HepG2 (cell line): ENCODE data around the gene WDR43. TPM values are rescaled to one million over a fixed set of nuclear protein-coding genes. Genes with fewer than 3 reads are reported as not detected.

Experiments
- ATAC-seq: fragments of 200-7000 bp; cut with Tn5 transposase; 3 replicates; pipeline ENCODE4 v1.9.1; 2020; ENCODE audit warnings: mild to moderate bottlenecking, moderate library complexity
- BruUV-seq: library from RNA; stranded (reverse); fragments of 400-500 nt; replicated peaks from 2 replicates; lab custom pipeline; 2021; lab: Mats Ljungman, UMichigan
- CTCF ChIA-PET: fragments of 300-600 bp; formaldehyde crosslinking; extraction: SDS; loops from one replicate; lab custom pipeline; 2021; ENCODE audit warnings: low total read pairs, inconsistent platforms, low intra/inter-chr PET ratio; lab: Yijun Ruan, JAX
- POLR2A ChIA-PET: fragments of 350-600 bp; sonication (Branson Sonifier 250); formaldehyde crosslinking; loops from one replicate; lab custom pipeline; 2020; ENCODE audit warnings: antibody characterized with exemption, inconsistent platforms; lab: Yijun Ruan, JAX
- DNase-seq: peaks from one replicate; pipeline ENCODE4 v3.0.0-alpha.2; 2015; ENCODE audit warnings: low spot score
- FAIRE-seq: peaks from 3 replicates; lab custom pipeline; 2011; peaks lifted over from hg19 to GRCh38; lab: Jason Lieb, UNC
- H2AFZ ChIP-seq: one replicate; pipeline ENCODE4 v1.6.1; 2011; ENCODE audit warnings: low read length, inconsistent platforms
- H3K27ac ChIP-seq: fragments of 300-600 bp; 3 replicates; pipeline ENCODE4 v1.8.0; 2011; ENCODE audit warnings: mixed run types, mild to moderate bottlenecking, mixed read lengths, low read length, inconsistent platforms; ENCODE audit not compliant: insufficient read depth; ENCODE audit errors: extremely low read length
- H3K27me3 ChIP-seq, 2 experiments: fragments of 200-600 bp in 1 of 2; 2 replicates in 1 of 2; 3 replicates in 1 of 2; pipeline versions ENCODE4 v1.6.0 to v1.8.0; 2011; ENCODE audit warnings: low read length in 2 of 2, mild to moderate bottlenecking in 2 of 2, moderate library complexity in 2 of 2, inconsistent platforms in 1 of 2; ENCODE audit not compliant: insufficient read depth in 2 of 2, control insufficient read depth in 1 of 2
- H3K36me3 ChIP-seq, 2 experiments: fragments of 200-600 bp in 1 of 2; replicated peaks in 1 of 2; 2 replicates in 1 of 2; 3 replicates in 1 of 2; pipeline versions ENCODE4 v1.5.1 to v1.8.0; 2011; ENCODE audit warnings: low read length in 2 of 2, inconsistent platforms in 1 of 2; ENCODE audit not compliant: insufficient read depth in 2 of 2, control insufficient read depth in 1 of 2
- H3K4me1 ChIP-seq: 2 replicates; pipeline ENCODE4 v1.5.1; 2012; ENCODE audit warnings: low read length, inconsistent platforms; ENCODE audit not compliant: insufficient read depth
- H3K4me2 ChIP-seq: 2 replicates; pipeline ENCODE4 v1.6.0; 2011; ENCODE audit warnings: low read depth, low read length, inconsistent platforms
- H3K4me3 ChIP-seq, 3 experiments: fragments of 200-600 bp in 1 of 3; sonication (generic), shearing (Covaris generic) in 1 of 3; replicated peaks in 1 of 3; 2 replicates each; pipeline ENCODE4 v1.5.1; 2011 to 2016; ENCODE audit warnings: low read length in 3 of 3, inconsistent platforms in 2 of 3, low read depth in 2 of 3, mild to moderate bottlenecking in 2 of 3, control low read depth in 1 of 3, mixed read lengths in 1 of 3; ENCODE audit not compliant: insufficient read depth in 1 of 3
- H3K79me2 ChIP-seq: one replicate; pipeline ENCODE4 v1.6.1; 2011; ENCODE audit warnings: low read length, inconsistent platforms; ENCODE audit not compliant: insufficient read depth
- H3K9ac ChIP-seq: 2 replicates; pipeline ENCODE4 v1.6.0; 2011; ENCODE audit warnings: mild to moderate bottlenecking, low read depth, low read length, inconsistent platforms; ENCODE audit not compliant: insufficient read depth
- H3K9me3 ChIP-seq: 2 replicates; pipeline ENCODE4 v1.5.1; 2012; ENCODE audit warnings: mild to moderate bottlenecking, low read length
- H4K20me1 ChIP-seq: 2 replicates; pipeline ENCODE4 v1.6.0; 2011; ENCODE audit warnings: inconsistent platforms, mild to moderate bottlenecking, low read length, moderate library complexity; ENCODE audit not compliant: insufficient read depth
- CREB1 ChIP-seq, 2 experiments: fragments of 450-650 bp in 1 of 2; IDR thresholded peaks; 2 replicates each; pipeline ENCODE4 v1.6.1; 2016 to 2017; ENCODE audit warnings: control low read depth in 1 of 2, mild to moderate bottlenecking in 1 of 2, missing compliant biosample characterization in 1 of 2, missing genetic modification characterization in 1 of 2
- NFYB ChIP-seq: sonication (generic); formaldehyde crosslinking; IDR thresholded peaks from 2 replicates; pipeline ENCODE4 v1.4.0; 2020; ENCODE audit warnings: missing genetic modification reagents
- SRY ChIP-seq: sonication (generic); formaldehyde crosslinking; IDR thresholded peaks from 2 replicates; pipeline ENCODE4 v1.8.0; 2022; ENCODE audit warnings: mild to moderate bottlenecking, missing genetic modification reagents
- TBX3 ChIP-seq: fragments of 450-650 bp; IDR thresholded peaks from 2 replicates; pipeline ENCODE4 v1.6.1; 2017; ENCODE audit warnings: antibody characterized with exemption, mild to moderate bottlenecking, inconsistent platforms, borderline replicate concordance
- TCF7 ChIP-seq: sonication (generic); IDR thresholded peaks from 2 replicates; pipeline ENCODE4 v1.6.1; 2016; ENCODE audit warnings: antibody characterized with exemption, low read depth
- YEATS4 ChIP-seq: sonication (generic); formaldehyde crosslinking; IDR thresholded peaks from 2 replicates; pipeline ENCODE4 v1.4.0; 2020; ENCODE audit warnings: missing genetic modification reagents, borderline replicate concordance
- ZBTB42 ChIP-seq: sonication (generic); formaldehyde crosslinking; IDR thresholded peaks from 2 replicates; pipeline ENCODE4 v1.5.0; 2020; ENCODE audit warnings: mild to moderate bottlenecking, missing genetic modification reagents
- ZNF512 ChIP-seq: sonication (generic); formaldehyde crosslinking; IDR thresholded peaks from 2 replicates; pipeline ENCODE4 v1.4.0; 2020; ENCODE audit warnings: mild to moderate bottlenecking, missing genetic modification reagents
- WGBS: methylation state at CpG from one replicate; pipeline ENCODE4 v1.1.6; 2017; ENCODE audit warnings: low lambda C conversion rate; 5-methylcytosine and 5-hydroxymethylcytosine counted together
- in situ Hi-C: cut with HindIII; loops from 2 replicates; pipeline ENCODE4 v1.10.0; 2017; ENCODE audit warnings: low pct_unique_long_range_greater_than_20kb; ENCODE audit not compliant: extremely low pct_ligation_motif_present
- intact Hi-C: fragments of 100-400 bp; cut with micrococcal nuclease; formaldehyde crosslinking; loops from one replicate; pipeline ENCODE4 v1.10.0; 2022; ENCODE audit not compliant: unreplicated experiment
- polyA plus RNA-seq, 8 experiments: library from polyadenylated mRNA; depleted of rRNA in 3 of 8; stranded (reverse) in 7 of 8; unstranded in 1 of 8; fragments of >200 nt; fragmentation: Illumina TruSeq in 4 of 8; extraction: Trizol in 4 of 8; gene quantifications; 2 replicates each; pipeline versions ENCODE4 v1.2.1 to v1.2.3, GENCODE V29; 2011 to 2016; ENCODE audit warnings: low read depth in 4 of 8, missing spikeins in 1 of 8, mixed read lengths in 1 of 8; ENCODE audit not compliant: insufficient read depth in 1 of 8
- total RNA-seq, 5 experiments: library from RNA; depleted of rRNA; stranded (reverse); fragments of >200 nt; fragmentation: Illumina TruSeq; extraction: Trizol; gene quantifications; 2 replicates each; pipeline ENCODE4 v1.2.3, GENCODE V29; 2016; ENCODE audit warnings: low read depth in 1 of 5
- TF ChIP-seq, protein P1 (sequence below): sonication (generic); formaldehyde crosslinking; IDR thresholded peaks from 2 replicates; pipeline ENCODE4 v1.4.0; 2020; ENCODE audit warnings: missing genetic modification reagents
- TF ChIP-seq, protein P2 (sequence below): sonication (generic); formaldehyde crosslinking; IDR thresholded peaks from 2 replicates; pipeline ENCODE4 v1.5.1; 2020; ENCODE audit warnings: missing genetic modification reagents, mild to moderate bottlenecking, borderline replicate concordance

WDR43 gene
- total and polyA plus RNA-seq, 2 of the 13 experiments (the other 11 are each of a cell fraction or from before 2014, with no cell fraction given): 121 to 167 TPM

DNA sequence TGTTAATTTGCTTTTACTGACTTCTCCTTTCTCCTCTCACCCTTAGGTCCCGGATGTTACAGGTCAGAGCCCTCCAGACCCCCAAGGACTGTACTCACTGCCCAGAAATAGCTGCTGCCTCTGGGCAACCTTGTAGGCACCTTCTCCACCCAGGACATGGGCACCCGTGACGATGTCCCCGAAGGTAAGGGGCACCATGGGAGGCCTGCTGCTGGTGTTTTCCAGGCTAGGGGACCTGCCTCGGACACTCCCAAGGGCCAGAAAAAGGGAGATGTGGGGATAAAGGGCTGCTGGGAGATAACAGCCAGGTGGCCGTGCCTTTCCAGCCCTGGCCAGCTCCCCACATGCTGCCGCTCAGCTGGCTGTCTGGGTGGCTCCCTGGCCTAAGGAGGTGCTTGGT lies 100.2 kb downstream of the WDR43 start (continued):
- TF ChIP-seq, protein P1, sequence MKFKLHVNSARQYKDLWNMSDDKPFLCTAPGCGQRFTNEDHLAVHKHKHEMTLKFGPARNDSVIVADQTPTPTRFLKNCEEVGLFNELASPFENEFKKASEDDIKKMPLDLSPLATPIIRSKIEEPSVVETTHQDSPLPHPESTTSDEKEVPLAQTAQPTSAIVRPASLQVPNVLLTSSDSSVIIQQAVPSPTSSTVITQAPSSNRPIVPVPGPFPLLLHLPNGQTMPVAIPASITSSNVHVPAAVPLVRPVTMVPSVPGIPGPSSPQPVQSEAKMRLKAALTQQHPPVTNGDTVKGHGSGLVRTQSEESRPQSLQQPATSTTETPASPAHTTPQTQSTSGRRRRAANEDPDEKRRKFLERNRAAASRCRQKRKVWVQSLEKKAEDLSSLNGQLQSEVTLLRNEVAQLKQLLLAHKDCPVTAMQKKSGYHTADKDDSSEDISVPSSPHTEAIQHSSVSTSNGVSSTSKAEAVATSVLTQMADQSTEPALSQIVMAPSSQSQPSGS: no peak
- TF ChIP-seq TBX3 (no peak), ZNF512 (CRISPR knock-in tag) (no peak), NFYB (no peak), ZBTB42 (CRISPR knock-in tag) (no peak), TCF7 (no peak), YEATS4 (CRISPR knock-in tag) (no peak)

DNA sequence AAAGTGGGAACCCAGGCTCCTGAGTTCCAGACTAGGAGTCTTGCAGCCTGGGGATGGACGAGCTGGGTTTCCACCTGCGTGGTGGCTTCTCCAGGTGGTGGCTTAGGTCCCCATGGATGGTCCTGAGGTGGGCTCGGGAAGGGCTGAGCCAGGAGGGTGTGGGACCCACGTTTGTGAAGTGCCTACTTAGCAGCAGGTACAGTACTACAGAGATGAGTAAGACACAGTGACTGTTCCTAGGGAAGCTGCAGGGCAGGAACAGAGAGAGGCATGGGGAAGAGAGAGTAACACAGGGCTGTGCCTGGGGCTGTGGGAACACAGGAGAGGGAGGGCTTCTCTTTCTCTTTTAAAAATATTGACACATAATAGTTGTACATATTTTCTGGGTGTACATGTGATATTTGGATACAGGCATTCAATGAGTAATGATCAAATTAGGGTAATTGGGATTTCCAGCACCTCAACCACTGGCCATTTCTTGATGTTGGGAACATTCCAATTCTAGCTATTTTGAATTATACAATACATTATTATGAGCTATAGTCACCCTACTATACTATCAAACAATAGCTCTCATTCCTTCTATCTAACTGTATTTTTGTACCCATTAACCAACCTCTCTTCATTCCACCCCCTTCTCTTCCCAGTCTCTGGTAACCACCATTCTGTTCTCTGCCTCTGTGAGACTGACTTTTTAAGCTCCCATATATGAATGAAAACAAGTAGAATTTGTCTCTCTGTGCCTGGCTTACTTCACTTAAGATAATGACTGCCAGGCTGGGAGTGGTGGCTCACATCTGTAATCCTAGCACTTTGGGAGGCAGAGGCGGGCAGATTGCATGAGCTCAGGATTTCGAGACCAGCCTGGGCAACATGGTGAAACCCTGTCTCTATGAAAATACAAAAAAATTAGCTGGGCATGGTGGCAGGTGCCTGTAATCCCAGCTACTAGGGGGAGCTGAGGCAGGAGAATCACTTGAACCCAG lies 101.6 kb downstream of the WDR43 start:
- H3K9ac ChIP-seq: no peak overlapping the region
- CTCF ChIA-PET: no interaction called here
- POLR2A ChIA-PET: no interaction called here
- H3K27ac ChIP-seq: no peak overlapping the region
- peaks cover 20 to 86% of the 10 kb centered on the region in 2 experiments for H3K27me3 ChIP-seq
- FAIRE-seq (no peak), ATAC-seq (no peak), DNase-seq (no peak)
- no peaks in the 10 kb centered on the region for H3K79me2 ChIP-seq
- TF ChIP-seq, protein P2, sequence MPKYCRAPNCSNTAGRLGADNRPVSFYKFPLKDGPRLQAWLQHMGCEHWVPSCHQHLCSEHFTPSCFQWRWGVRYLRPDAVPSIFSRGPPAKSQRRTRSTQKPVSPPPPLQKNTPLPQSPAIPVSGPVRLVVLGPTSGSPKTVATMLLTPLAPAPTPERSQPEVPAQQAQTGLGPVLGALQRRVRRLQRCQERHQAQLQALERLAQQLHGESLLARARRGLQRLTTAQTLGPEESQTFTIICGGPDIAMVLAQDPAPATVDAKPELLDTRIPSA (CRISPR knock-in tag): no peak
- TF ChIP-seq CREB1 (IDR thresholded peaks at IDR 0.05): no peak
- no peak for TF ChIP-seq CREB1 (CRISPR knock-in tag; IDR thresholded peaks at IDR 0.05)
- TF ChIP-seq SRY (CRISPR knock-in tag): no peak
- no peaks in the 10 kb centered on the region for H4K20me1 ChIP-seq
- no peaks in the 10 kb centered on the region for H3K36me3 ChIP-seq
- H3K4me3 ChIP-seq: no peak overlapping the region
- in situ Hi-C loops (loop anchor here (25.0 kb wide), 1 partner anchor 841 kb away; no protein-coding TSS in a partner anchor), intact Hi-C loops (no loop called here)
- H3K4me1 ChIP-seq: no peaks in the 10 kb centered on the region
- H3K9me3 ChIP-seq: no peaks in the 10 kb centered on the region
- 6% methylated on average over 6 of the region's 6 CpGs for WGBS
- no TSS peak for BruUV-seq
- H3K4me2 ChIP-seq: no peak overlapping the region
- no peak overlapping the region for H2AFZ ChIP-seq
